Measurements from ENCODE around the gene TBX1. TPM values are rescaled to one million over a fixed set of nuclear protein-coding genes. Genes with fewer than 3 reads are reported as not detected.

Gene TBX1
- total RNA-seq, 1 donor, result not detected

GRCh38 chr22:19784384-19785175, 24.0 kb downstream of the TBX1 start:
- Histone ChIP-seq H2AFZ (ENCODE audit: low read length) (no peak overlapping the region), H3K4me3 (ENCODE audit: insufficient read depth, low read length) (no peak overlapping the region), H3K36me3 (ENCODE audit: insufficient read depth, low read length) (no peaks in the 10 kb centered on the region), H3K4me1 (ENCODE audit: insufficient read depth, low read length) (peaks cover 8% of the 10 kb centered on the region), H3K27me3 (ENCODE audit: insufficient read depth, low read length) (peaks cover 3% of the 10 kb centered on the region), H3K9me3 (ENCODE audit: low read depth, low read length) (no peaks in the 10 kb centered on the region), H3K79me2 (ENCODE audit: insufficient read depth, low read length) (no peaks in the 10 kb centered on the region), H4K20me1 (ENCODE audit: insufficient read depth, low read length) (no peaks in the 10 kb centered on the region), H3K4me2 (ENCODE audit: insufficient read depth, low read length) (no peak overlapping the region), H3K27ac (ENCODE audit: low read depth, low read length) (no peak overlapping the region)
- DNase-seq (ENCODE audit: insufficient read length, low spot score, missing footprints), result peak; percentile 60
- no peak for TF ChIP-seq CTCF (IDR thresholded peaks at IDR 0.05; ENCODE audit: extremely low read depth, low read depth, low read length)

- Histone ChIP-seq H3K4me2 (ENCODE audit: insufficient read depth, low read length) (no peak overlapping the region), H3K4me1 (ENCODE audit: insufficient read depth, low read length) (no peaks in the 10 kb centered on the region), H3K9me3 (ENCODE audit: low read depth, low read length) (no peaks in the 10 kb centered on the region), H3K36me3 (ENCODE audit: insufficient read depth, low read length) (no peaks in the 10 kb centered on the region), H2AFZ (ENCODE audit: low read length) (no peak overlapping the region), H4K20me1 (ENCODE audit: insufficient read depth, low read length) (no peaks in the 10 kb centered on the region), H3K4me3 (ENCODE audit: insufficient read depth, low read length) (no peak overlapping the region), H3K27ac (ENCODE audit: low read depth, low read length) (no peak overlapping the region), H3K27me3 (ENCODE audit: insufficient read depth, low read length) (no peaks in the 10 kb centered on the region), H3K79me2 (ENCODE audit: insufficient read depth, low read length) (no peaks in the 10 kb centered on the region)
- DNase-seq (ENCODE audit: insufficient read length, low spot score, missing footprints), result peak; percentile 71
- no peak for TF ChIP-seq CTCF (IDR thresholded peaks at IDR 0.05; ENCODE audit: extremely low read depth, low read depth, low read length)
These were observed 25.1 kb downstream of the TBX1 start for GRCh38 chr22:19785461-19786263.

GRCh38 chr22:19786264-19786585, 25.6 kb downstream of the TBX1 start:
- no peak for TF ChIP-seq CTCF (IDR thresholded peaks at IDR 0.05; ENCODE audit: extremely low read depth, low read depth, low read length)
- Histone ChIP-seq H3K4me1 (ENCODE audit: insufficient read depth, low read length) (no peaks in the 10 kb centered on the region), H2AFZ (ENCODE audit: low read length) (no peak overlapping the region), H3K4me3 (ENCODE audit: insufficient read depth, low read length) (no peak overlapping the region), H3K27me3 (ENCODE audit: insufficient read depth, low read length) (no peaks in the 10 kb centered on the region), H4K20me1 (ENCODE audit: insufficient read depth, low read length) (no peaks in the 10 kb centered on the region), H3K9me3 (ENCODE audit: low read depth, low read length) (no peaks in the 10 kb centered on the region), H3K36me3 (ENCODE audit: insufficient read depth, low read length) (no peaks in the 10 kb centered on the region), H3K27ac (ENCODE audit: low read depth, low read length) (no peak overlapping the region), H3K4me2 (ENCODE audit: insufficient read depth, low read length) (no peak overlapping the region), H3K79me2 (ENCODE audit: insufficient read depth, low read length) (no peaks in the 10 kb centered on the region)
- DNase-seq (ENCODE audit: insufficient read length, low spot score, missing footprints), result peak; percentile 72
